Type B pancreatic cell (in vitro differentiated cells): ENCODE results near the gene LRMDA. TPM values are rescaled to one million over a fixed set of nuclear protein-coding genes. Genes with fewer than 3 reads are reported as not detected.

Source experiments
- DNase-seq: peaks from one replicate; pipeline ENCODE4 v3.0.0; 2021; ENCODE audit warnings: mixed read lengths; ENCODE audit not compliant: unreplicated experiment; ENCODE audit errors: extremely low spot score
- H3K27ac Mint-ChIP-seq: 2 replicates; pipeline ENCODE4 v1.8.0; 2021; ENCODE audit warnings: mild to moderate bottlenecking, mixed read lengths
- H3K27me3 Mint-ChIP-seq: 2 replicates; pipeline ENCODE4 v1.8.0; 2021; ENCODE audit warnings: mixed read lengths
- H3K36me3 Mint-ChIP-seq: 2 replicates; pipeline ENCODE4 v1.8.0; 2021; ENCODE audit warnings: mixed read lengths
- H3K4me1 Mint-ChIP-seq: one replicate; pipeline ENCODE4 v1.8.0; 2021; ENCODE audit warnings: mixed read lengths; ENCODE audit not compliant: unreplicated experiment
- H3K4me3 Mint-ChIP-seq: 2 replicates; pipeline ENCODE4 v1.8.0; 2021; ENCODE audit warnings: mild to moderate bottlenecking, mixed read lengths
- H3K9me3 Mint-ChIP-seq: 2 replicates; pipeline ENCODE4 v1.8.0; 2021; ENCODE audit warnings: mixed read lengths
- CTCF ChIP-seq: fragments of 200-600 bp; sonication (generic); conservative IDR thresholded peaks from 2 replicates; pipeline ENCODE4 v1.5.0; 2021; ENCODE audit warnings: antibody characterized with exemption, mild to moderate bottlenecking
- total RNA-seq: library from RNA; stranded (reverse); gene quantifications from 2 replicates; pipeline ENCODE4 v1.2.1, GENCODE V29; 2021; ENCODE audit warnings: low replicate concordance

Gene LRMDA
- total RNA-seq, 1 donor from 2014 or later = 2.0 TPM

GRCh38 chr10:75652146-75652740, 220.8 kb downstream of the LRMDA start:
- Mint-ChIP-seq H3K27ac (no peak overlapping the region), H3K9me3 (peaks cover 8% of the 10 kb centered on the region), H3K36me3 (no peaks in the 10 kb centered on the region), H3K4me1 (peaks cover 37% of the 10 kb centered on the region), H3K27me3 (peaks cover 72% of the 10 kb centered on the region), H3K4me3 (no peak overlapping the region)
- no peak for DNase-seq
- no peak for TF ChIP-seq CTCF

GRCh38 chr10:75653761-75654160, 222.3 kb downstream of the LRMDA start:
- no peak overlapping the region for H3K4me3 Mint-ChIP-seq
- H3K9me3 Mint-ChIP-seq = peaks cover 8% of the 10 kb centered on the region
- DNase-seq = no peak
- H3K27ac Mint-ChIP-seq = no peak overlapping the region
- peaks cover 45% of the 10 kb centered on the region for H3K4me1 Mint-ChIP-seq
- no peak for TF ChIP-seq CTCF
- H3K36me3 Mint-ChIP-seq = no peaks in the 10 kb centered on the region
- H3K27me3 Mint-ChIP-seq = peaks cover 76% of the 10 kb centered on the region

- no peaks in the 10 kb centered on the region for H3K36me3 Mint-ChIP-seq
- H3K27ac Mint-ChIP-seq = no peak overlapping the region
- H3K9me3 Mint-ChIP-seq = peaks cover 8% of the 10 kb centered on the region
- no peak overlapping the region for H3K4me3 Mint-ChIP-seq
- DNase-seq = no peak
- H3K27me3 Mint-ChIP-seq = peaks cover 73% of the 10 kb centered on the region
- H3K4me1 Mint-ChIP-seq = peaks cover 42% of the 10 kb centered on the region
- no peak for TF ChIP-seq CTCF
Observed at GRCh38 chr10:75654171-75654771, 222.8 kb downstream of the LRMDA start.

GRCh38 chr10:75654772-75655171, 223.3 kb downstream of the LRMDA start:
- H3K27me3 Mint-ChIP-seq = peaks cover 72% of the 10 kb centered on the region
- no peaks in the 10 kb centered on the region for H3K36me3 Mint-ChIP-seq
- peaks cover 8% of the 10 kb centered on the region for H3K9me3 Mint-ChIP-seq
- TF ChIP-seq CTCF = no peak
- no peak for DNase-seq
- no peak overlapping the region for H3K4me3 Mint-ChIP-seq
- H3K4me1 Mint-ChIP-seq = peaks cover 39% of the 10 kb centered on the region
- H3K27ac Mint-ChIP-seq = no peak overlapping the region

DNA sequence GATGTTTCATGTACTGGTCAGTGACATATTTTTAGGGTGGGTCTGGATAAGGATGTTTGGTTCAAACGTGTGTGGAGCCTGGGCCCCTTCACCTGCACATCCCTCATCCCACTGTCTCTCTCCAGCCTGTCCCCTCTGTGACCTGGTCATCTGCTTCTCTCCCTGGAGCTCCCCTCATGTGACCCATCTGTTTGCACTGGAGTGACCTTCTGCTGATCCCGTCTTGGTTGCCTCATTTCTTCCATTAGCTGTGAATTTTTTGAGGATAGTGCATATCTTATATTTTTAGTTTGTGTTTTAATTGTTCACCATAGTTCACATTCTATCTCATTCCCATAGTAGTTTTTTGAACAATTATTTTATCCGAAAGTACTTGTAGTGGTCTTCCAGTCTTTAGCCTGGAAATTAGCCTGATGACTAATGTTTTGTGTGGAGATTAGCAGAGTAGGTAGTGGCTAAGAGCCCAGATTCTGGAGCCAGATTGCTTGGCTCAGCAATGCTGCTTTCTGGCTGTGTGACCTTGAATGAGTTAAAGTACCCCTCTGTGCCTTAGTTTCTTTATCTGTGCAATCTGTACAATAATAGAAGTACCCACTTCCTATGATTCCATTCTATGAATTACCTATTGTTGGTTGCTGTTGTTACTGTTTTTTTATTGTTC, 224.5 kb downstream of the LRMDA start:
- TF ChIP-seq CTCF = no peak
- H3K27me3 Mint-ChIP-seq = peaks cover 73% of the 10 kb centered on the region
- no peak for DNase-seq
- H3K4me1 Mint-ChIP-seq = peaks cover 42% of the 10 kb centered on the region
- no peak overlapping the region for H3K4me3 Mint-ChIP-seq
- peaks cover 7% of the 10 kb centered on the region for H3K9me3 Mint-ChIP-seq
- H3K36me3 Mint-ChIP-seq = no peaks in the 10 kb centered on the region
- no peak overlapping the region for H3K27ac Mint-ChIP-seq
